Kidney epithelial cell (primary cell): ENCODE measurements around the gene TUBG1. TPM values are rescaled to one million over a fixed set of nuclear protein-coding genes. Genes with fewer than 3 reads are reported as not detected.

Source experiments
- DNase-seq: peaks from one replicate; pipeline ENCODE4 v3.0.0-alpha.2; 2010; ENCODE audit warnings: low read depth
- H3K27me3 ChIP-seq: 2 replicates; pipeline ENCODE4 v1.6.0; 2011; ENCODE audit warnings: low read length; ENCODE audit not compliant: control insufficient read depth, insufficient read depth
- H3K36me3 ChIP-seq: 2 replicates; pipeline ENCODE4 v1.5.1; 2011; ENCODE audit warnings: low read length; ENCODE audit not compliant: control insufficient read depth, insufficient read depth
- H3K4me3 ChIP-seq: 2 replicates; pipeline ENCODE4 v1.5.1; 2011; ENCODE audit warnings: low read depth, mild to moderate bottlenecking, control low read depth, low read length
- CTCF ChIP-seq: IDR thresholded peaks from 2 replicates; pipeline ENCODE4 v1.5.1; 2011; ENCODE audit warnings: mild to moderate bottlenecking, moderate library complexity, low read length, control low read depth, inconsistent platforms; ENCODE audit not compliant: insufficient read depth, poor library complexity, severe bottlenecking
- total RNA-seq: library from RNA; depleted of rRNA; stranded (reverse); fragments of >200 nt; gene quantifications from 2 replicates; pipeline ENCODE4 v1.2.3, GENCODE V29; 2015

TUBG1 gene
- total RNA-seq, 1 donor from 2014 or later, result 37.6 TPM

- TF ChIP-seq CTCF, result no peak
- DNase-seq, result no peak
- Histone ChIP-seq H3K4me3 (no peak overlapping the region), H3K27me3 (no peaks in the 10 kb centered on the region), H3K36me3 (peaks cover 1% of the 10 kb centered on the region)
These were observed 51.3 kb downstream of the TUBG1 start for GRCh38 chr17:42660692-42661345.

Other genes with a start within 250 kb of the TUBG1 start
- gene STAT3, start 221.2 kb upstream of the TUBG1 start, total RNA-seq, result 74.9 and 80.8 TPM in 2 replicates
- 58.5 and 70.2 TPM in 2 replicates for gene CAVIN1, start 186.4 kb upstream of the TUBG1 start, total RNA-seq
- 43.9 and 46.4 TPM in 2 replicates for gene ATP6V0A1, start 150.8 kb upstream of the TUBG1 start, total RNA-seq
- 46.2 and 49.2 TPM in 2 replicates for gene NAGLU, start 73.4 kb upstream of the TUBG1 start, total RNA-seq
- gene HSD17B1, start 56.8 kb upstream of the TUBG1 start, total RNA-seq, result 0.34 and 1.8 TPM in 2 replicates
- gene COASY, start 47.5 kb upstream of the TUBG1 start, total RNA-seq, result 26.8 and 34.3 TPM in 2 replicates
- gene MLX, start 42.6 kb upstream of the TUBG1 start, total RNA-seq, result 33.9 and 35.9 TPM in 2 replicates
- 3.9 and 7.9 TPM in 2 replicates for gene PSMC3IP, start 32.0 kb upstream of the TUBG1 start, total RNA-seq
- 64.9 and 68.2 TPM in 2 replicates for gene RETREG3, start 309 bp upstream of the TUBG1 start, total RNA-seq
- gene TUBG2, start 49.6 kb downstream of the TUBG1 start, total RNA-seq, result 11.3 and 15.0 TPM in 2 replicates
- 10.2 and 11.2 TPM in 2 replicates for gene PLEKHH3, start 67.3 kb downstream of the TUBG1 start, total RNA-seq
- gene CCR10, start 72.2 kb downstream of the TUBG1 start, total RNA-seq, result 3.1 and 8.9 TPM in 2 replicates
- gene CNTNAP1, start 72.8 kb downstream of the TUBG1 start, total RNA-seq, result 5.8 and 7.0 TPM in 2 replicates
- 14.7 and 22.5 TPM in 2 replicates for gene EZH1, start 135.4 kb downstream of the TUBG1 start, total RNA-seq
- 1.3 and 5.3 TPM in 2 replicates for gene RAMP2, start 151.5 kb downstream of the TUBG1 start, total RNA-seq
- 131 and 144 TPM in 2 replicates for gene VPS25, start 163.8 kb downstream of the TUBG1 start, total RNA-seq
- gene WNK4, start 170.9 kb downstream of the TUBG1 start, total RNA-seq, result 0.67 and 0.96 TPM in 2 replicates
- gene COA3, start 189.0 kb downstream of the TUBG1 start, total RNA-seq, result 48.3 and 49.4 TPM in 2 replicates
- gene CNTD1, start 189.2 kb downstream of the TUBG1 start, total RNA-seq, result 0.21 TPM in 1 of 2 replicates, not detected in the other
- 100 and 112 TPM in 2 replicates for gene BECN1, start 214.6 kb downstream of the TUBG1 start, total RNA-seq
- gene PSME3, start 223.7 kb downstream of the TUBG1 start, total RNA-seq, result 164 and 182 TPM in 2 replicates
- 2.7 and 3.7 TPM in 2 replicates for gene AOC2, start 234.9 kb downstream of the TUBG1 start, total RNA-seq
- gene AOC3, start 241.5 kb downstream of the TUBG1 start, total RNA-seq, result 0.08 and 0.55 TPM in 2 replicates